NCI-H345 (cell line): ENCODE data around the gene BAZ1B.
"Not testable (repeated sequence)": the region's sequence is repeated elsewhere in the genome, so short reads cannot be mapped to it uniquely, and the experiment has no call there.

ENCODE experiments used
- DNase-seq: peaks from one replicate; lab custom pipeline; 2025; lab: John Stamatoyannopoulos, UW

BAZ1B gene

GRCh38 chr7:73427902-73428787, 93.9 kb downstream of the BAZ1B start:
- DNase-seq = no peak

DNA sequence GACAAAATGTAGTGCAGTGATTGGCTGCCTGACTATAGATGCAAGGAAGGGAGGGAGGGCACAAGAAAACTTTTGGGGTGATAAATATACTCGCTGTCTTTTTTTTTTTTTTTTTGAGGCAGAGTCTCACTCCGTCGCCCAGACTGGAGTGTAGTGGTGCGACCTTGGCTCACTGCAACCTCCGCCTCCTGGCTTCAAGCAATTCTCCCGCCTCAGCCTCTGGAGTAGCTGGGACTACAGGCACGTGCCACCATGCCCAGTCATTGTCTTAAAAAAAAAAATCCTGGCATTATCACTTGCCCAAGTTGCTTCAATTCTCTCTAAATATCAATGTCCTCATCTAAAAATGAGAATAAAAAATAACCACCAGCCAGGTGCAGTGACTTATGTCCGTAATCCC, 96.1 kb downstream of the BAZ1B start:
- DNase-seq = no peak

GRCh38 chr7:73425356-73425983, 96.6 kb downstream of the BAZ1B start:
- no peak for DNase-seq

DNA sequence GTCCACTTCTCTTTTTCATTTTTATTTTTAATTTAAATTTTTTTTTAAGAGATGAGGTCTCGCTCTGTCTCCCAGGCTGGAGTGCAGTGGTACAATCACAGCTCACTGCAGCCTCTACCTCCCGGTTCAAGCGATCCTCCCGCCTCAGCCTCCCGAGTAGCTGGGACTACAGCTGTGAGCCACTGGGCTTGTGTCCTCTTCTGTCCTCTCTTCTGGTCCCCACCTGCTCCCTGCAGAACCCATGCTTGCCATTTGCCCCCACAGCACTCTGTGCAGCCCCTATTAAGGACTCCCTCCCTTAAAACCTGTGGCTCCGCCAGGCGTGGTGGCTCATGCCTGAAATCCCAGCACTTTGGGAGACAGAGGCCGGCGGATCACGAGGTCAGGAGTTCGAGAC, 97.6 kb downstream of the BAZ1B start:
- no peak for DNase-seq

DNA sequence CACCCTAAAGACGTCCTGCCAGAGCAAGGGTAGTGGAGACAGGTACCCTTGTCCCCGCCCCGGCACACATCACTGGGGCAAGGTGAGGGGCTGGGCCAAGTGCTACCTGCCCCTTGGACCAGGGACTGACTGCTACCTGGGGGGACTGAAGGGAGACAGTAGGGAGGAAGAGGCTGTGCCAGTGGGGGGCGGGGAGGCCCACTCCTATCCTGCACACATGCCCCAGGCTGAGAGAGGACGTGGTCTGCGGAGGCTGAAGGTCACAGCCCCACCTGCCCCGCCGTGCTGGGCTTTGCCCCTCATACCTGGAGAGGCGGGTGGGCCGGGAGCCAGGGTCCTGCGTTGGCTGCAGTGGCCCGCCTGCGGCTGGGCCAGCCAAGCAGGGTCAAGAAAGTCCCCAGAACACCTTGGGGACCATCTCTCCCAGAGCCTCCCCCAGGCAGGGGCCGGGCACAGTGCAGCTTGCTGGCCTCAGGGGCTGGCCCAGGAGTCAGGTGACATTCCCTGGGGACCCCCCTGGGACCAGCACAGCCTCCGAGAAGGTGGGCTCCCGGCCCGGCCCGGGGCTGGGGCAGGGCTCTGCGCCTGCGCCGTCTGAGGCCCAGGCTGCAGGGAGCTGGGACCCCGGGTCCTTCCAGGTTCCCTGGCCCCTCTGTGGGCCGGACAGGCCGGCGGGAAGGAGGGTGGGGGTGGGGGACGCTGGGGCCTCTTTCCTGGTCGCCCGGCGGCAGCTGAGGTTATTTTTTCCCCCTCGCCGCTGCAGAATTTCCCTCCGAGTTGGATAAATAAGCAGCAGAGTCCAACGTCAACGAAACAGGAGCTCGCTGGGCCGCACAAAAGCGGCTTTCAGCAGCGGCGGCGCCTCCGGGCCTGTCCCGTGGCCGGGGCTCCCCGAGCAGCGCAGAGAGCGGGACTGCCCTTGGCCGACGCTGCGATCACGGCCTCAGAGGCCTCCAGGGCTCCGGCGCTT, 98.3 kb downstream of the BAZ1B start:
- DNase-seq = no peak

- not testable (repeated sequence) for DNase-seq
Observed at GRCh38 chr7:73420610-73421009, 101.5 kb downstream of the BAZ1B start.

DNA sequence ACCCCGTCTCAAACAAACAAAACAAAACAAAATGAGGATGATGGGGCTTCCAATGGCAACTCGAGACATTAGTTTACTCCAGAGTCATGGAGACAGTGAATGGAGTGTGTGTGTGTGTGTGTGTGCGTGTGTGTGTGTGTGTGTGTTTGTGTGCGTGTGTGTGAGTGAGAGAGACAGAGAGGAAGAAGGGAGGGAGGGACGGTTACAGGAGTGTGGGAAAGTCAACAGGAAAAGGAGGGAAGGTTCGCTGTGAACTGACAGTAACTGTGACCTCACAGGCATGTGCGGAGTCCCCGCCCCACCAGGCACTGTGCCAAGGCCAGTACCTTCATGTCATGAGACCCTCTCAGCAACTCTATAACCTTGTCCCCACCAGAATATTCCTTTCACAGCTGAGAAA, 102.1 kb downstream of the BAZ1B start:
- DNase-seq = peak; percentile 94

GRCh38 chr7:73418113-73418703, 103.9 kb downstream of the BAZ1B start:
- DNase-seq = no peak

DNA sequence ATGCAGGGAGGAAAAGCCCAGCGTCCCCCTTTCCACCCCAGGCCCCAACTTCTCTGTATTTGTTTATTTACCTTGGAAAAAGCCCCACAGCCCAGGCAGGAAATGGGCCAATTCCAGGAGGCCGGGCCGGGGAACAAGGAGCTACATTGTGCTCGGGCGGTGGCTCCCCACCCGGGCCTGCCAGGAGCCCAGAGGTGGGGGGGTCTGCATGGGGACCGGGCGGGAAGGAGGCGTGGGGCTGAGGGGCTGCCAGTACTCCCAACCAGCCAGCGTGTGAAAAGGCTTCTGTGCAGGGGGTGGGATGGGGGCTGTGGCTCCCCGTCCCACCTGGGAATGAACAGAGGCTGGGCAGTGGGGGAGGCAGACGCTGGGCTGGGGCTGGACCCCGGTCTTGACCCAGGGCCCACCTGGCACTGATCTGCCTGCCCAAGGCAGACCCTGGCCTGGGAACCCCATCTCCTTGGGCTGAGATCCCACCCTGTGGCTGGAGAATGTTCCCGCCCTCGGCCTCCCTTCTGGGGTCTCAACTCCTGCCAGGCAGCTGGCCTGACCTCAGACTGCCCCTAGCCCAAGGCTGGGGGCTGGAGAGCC, 111.5 kb downstream of the BAZ1B start:
- not testable (repeated sequence) for DNase-seq

- DNase-seq = not testable (repeated sequence)
Observed at GRCh38 chr7:73404860-73405259, 117.2 kb downstream of the BAZ1B start.

DNA sequence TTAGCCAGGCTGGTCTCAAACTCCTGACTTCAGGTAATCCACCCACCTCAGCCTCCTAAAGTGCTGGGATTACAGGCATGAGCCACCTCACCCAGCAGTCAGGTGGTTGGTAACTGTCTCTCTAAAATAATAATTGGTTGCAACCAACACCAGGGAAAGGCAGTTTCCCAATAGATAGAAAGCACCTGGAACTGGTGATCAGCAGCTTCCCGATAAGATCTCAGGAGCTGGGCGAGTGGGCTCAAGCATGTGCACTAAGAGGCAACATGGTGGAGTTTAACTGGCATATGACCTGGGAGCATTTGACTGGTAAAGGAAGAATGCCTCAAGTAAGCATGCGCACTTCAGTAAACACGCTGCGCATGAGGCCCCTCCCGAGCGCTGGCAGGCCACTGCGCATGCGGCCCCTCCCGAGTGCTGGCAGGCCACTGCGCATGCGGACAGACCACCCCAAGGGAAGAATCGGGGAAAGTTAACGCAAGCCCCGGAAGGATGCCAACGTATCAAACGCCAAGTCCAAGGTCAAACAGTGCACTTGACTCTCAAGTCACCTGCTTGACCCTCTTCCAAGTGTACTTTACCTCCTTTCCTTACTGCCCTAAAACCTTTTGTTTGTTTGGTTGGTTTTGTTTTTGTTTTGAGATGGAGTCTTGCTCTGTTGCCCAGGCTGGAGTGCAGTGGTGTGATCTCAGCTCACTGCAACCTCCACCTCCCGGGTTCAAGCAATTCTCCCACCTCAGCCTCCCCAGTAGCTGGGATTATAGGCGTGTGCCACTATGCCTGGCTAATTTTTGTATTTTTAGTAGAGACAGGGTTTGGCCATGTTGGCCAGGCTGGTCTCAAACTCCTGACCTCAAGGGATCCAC, 122.7 kb downstream of the BAZ1B start:
- peak; percentile 59 for DNase-seq

GRCh38 chr7:73397521-73398281, 124.4 kb downstream of the BAZ1B start:
- DNase-seq = no peak

- DNase-seq = no peak
Observed at GRCh38 chr7:73395538-73396503, 126.3 kb downstream of the BAZ1B start.

GRCh38 chr7:73394422-73394821, 127.7 kb downstream of the BAZ1B start:
- no peak for DNase-seq

GRCh38 chr7:73391396-73391795, 130.7 kb downstream of the BAZ1B start:
- no peak for DNase-seq
